DND-41 (cell line): Measurements from ENCODE around the gene ZNF501.

Source experiments
- CTCF ChIP-seq: IDR thresholded peaks from 2 replicates; pipeline ENCODE4 v1.5.1; 2012; ENCODE audit warnings: borderline replicate concordance, low read length, moderate library complexity, mild to moderate bottlenecking; ENCODE audit not compliant: poor library complexity, severe bottlenecking; ENCODE audit errors: extremely low read depth
- EZH2 ChIP-seq: IDR thresholded peaks from 3 replicates; pipeline ENCODE4 v1.6.1; 2012; ENCODE audit warnings: borderline replicate concordance, low read depth, mild to moderate bottlenecking, moderate library complexity, low read length, inconsistent platforms; ENCODE audit not compliant: severe bottlenecking

- TF ChIP-seq CTCF = no peak
- no peak for TF ChIP-seq EZH2
Observed at GRCh38 chr3:44782891-44783290, 53.5 kb downstream of the ZNF501 start.
